ENCODE data around the gene SLMAP.

DNA sequence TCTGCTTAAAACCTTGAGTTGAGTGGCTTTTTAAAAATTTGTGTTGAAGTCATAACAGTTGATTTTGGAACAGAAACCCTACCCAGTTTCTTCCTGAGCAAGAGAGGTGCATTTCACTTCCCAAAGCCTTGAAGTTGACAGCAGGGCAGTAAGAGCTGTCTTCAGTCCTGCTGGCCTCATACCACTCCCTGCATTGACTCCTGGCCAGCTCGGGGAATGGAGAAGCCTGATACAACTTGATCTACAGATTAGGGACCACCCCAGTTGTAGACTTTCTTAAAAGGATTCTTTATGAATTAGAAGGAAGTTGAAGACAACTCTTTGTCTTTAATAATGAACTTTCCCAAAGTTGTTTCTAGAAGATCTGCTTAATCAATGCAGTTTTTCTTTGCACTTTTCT is 161.5 kb downstream of the SLMAP start:
- TF ChIP-seq MAFK (IDR thresholded peaks at IDR 0.05; ENCODE audit: partially characterized antibody): no peak
- TF ChIP-seq, protein P1, sequence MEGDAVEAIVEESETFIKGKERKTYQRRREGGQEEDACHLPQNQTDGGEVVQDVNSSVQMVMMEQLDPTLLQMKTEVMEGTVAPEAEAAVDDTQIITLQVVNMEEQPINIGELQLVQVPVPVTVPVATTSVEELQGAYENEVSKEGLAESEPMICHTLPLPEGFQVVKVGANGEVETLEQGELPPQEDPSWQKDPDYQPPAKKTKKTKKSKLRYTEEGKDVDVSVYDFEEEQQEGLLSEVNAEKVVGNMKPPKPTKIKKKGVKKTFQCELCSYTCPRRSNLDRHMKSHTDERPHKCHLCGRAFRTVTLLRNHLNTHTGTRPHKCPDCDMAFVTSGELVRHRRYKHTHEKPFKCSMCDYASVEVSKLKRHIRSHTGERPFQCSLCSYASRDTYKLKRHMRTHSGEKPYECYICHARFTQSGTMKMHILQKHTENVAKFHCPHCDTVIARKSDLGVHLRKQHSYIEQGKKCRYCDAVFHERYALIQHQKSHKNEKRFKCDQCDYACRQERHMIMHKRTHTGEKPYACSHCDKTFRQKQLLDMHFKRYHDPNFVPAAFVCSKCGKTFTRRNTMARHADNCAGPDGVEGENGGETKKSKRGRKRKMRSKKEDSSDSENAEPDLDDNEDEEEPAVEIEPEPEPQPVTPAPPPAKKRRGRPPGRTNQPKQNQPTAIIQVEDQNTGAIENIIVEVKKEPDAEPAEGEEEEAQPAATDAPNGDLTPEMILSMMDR (IDR thresholded peaks at IDR 0.05): no peak
- no peak for TF ChIP-seq RCOR1 (IDR thresholded peaks at IDR 0.05; ENCODE audit: low read depth, low read length)
- TF ChIP-seq SMC3 (IDR thresholded peaks at IDR 0.05): no peak
- TF ChIP-seq KDM1A (IDR thresholded peaks at IDR 0.05; ENCODE audit: low read depth): no peak
- TF ChIP-seq NR3C1 (IDR thresholded peaks at IDR 0.05): no peak
- TF ChIP-seq, protein P2, sequence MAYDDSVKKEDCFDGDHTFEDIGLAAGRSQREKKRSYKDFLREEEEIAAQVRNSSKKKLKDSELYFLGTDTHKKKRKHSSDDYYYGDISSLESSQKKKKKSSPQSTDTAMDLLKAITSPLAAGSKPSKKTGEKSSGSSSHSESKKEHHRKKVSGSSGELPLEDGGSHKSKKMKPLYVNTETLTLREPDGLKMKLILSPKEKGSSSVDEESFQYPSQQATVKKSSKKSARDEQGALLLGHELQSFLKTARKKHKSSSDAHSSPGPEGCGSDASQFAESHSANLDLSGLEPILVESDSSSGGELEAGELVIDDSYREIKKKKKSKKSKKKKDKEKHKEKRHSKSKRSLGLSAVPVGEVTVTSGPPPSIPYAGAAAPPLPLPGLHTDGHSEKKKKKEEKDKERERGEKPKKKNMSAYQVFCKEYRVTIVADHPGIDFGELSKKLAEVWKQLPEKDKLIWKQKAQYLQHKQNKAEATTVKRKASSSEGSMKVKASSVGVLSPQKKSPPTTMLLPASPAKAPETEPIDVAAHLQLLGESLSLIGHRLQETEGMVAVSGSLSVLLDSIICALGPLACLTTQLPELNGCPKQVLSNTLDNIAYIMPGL (CRISPR knock-in tag; IDR thresholded peaks at IDR 0.05; ENCODE audit: borderline replicate concordance): no peak
- no peak for TF ChIP-seq RFX5 (IDR thresholded peaks at IDR 0.05)
- no peak for TF ChIP-seq CHD2 (IDR thresholded peaks at IDR 0.05; ENCODE audit: low read length, partially characterized antibody)
- TF ChIP-seq, protein P3, sequence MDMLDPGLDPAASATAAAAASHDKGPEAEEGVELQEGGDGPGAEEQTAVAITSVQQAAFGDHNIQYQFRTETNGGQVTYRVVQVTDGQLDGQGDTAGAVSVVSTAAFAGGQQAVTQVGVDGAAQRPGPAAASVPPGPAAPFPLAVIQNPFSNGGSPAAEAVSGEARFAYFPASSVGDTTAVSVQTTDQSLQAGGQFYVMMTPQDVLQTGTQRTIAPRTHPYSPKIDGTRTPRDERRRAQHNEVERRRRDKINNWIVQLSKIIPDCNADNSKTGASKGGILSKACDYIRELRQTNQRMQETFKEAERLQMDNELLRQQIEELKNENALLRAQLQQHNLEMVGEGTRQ (IDR thresholded peaks at IDR 0.05): no peak
- TF ChIP-seq EP300 (IDR thresholded peaks at IDR 0.05): no peak
- TF ChIP-seq, protein P4, sequence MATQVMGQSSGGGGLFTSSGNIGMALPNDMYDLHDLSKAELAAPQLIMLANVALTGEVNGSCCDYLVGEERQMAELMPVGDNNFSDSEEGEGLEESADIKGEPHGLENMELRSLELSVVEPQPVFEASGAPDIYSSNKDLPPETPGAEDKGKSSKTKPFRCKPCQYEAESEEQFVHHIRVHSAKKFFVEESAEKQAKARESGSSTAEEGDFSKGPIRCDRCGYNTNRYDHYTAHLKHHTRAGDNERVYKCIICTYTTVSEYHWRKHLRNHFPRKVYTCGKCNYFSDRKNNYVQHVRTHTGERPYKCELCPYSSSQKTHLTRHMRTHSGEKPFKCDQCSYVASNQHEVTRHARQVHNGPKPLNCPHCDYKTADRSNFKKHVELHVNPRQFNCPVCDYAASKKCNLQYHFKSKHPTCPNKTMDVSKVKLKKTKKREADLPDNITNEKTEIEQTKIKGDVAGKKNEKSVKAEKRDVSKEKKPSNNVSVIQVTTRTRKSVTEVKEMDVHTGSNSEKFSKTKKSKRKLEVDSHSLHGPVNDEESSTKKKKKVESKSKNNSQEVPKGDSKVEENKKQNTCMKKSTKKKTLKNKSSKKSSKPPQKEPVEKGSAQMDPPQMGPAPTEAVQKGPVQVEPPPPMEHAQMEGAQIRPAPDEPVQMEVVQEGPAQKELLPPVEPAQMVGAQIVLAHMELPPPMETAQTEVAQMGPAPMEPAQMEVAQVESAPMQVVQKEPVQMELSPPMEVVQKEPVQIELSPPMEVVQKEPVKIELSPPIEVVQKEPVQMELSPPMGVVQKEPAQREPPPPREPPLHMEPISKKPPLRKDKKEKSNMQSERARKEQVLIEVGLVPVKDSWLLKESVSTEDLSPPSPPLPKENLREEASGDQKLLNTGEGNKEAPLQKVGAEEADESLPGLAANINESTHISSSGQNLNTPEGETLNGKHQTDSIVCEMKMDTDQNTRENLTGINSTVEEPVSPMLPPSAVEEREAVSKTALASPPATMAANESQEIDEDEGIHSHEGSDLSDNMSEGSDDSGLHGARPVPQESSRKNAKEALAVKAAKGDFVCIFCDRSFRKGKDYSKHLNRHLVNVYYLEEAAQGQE (IDR thresholded peaks at IDR 0.05): no peak
- TF ChIP-seq JUN (IDR thresholded peaks at IDR 0.05): no peak
